ENCODE data around the gene FADS1.

DNA sequence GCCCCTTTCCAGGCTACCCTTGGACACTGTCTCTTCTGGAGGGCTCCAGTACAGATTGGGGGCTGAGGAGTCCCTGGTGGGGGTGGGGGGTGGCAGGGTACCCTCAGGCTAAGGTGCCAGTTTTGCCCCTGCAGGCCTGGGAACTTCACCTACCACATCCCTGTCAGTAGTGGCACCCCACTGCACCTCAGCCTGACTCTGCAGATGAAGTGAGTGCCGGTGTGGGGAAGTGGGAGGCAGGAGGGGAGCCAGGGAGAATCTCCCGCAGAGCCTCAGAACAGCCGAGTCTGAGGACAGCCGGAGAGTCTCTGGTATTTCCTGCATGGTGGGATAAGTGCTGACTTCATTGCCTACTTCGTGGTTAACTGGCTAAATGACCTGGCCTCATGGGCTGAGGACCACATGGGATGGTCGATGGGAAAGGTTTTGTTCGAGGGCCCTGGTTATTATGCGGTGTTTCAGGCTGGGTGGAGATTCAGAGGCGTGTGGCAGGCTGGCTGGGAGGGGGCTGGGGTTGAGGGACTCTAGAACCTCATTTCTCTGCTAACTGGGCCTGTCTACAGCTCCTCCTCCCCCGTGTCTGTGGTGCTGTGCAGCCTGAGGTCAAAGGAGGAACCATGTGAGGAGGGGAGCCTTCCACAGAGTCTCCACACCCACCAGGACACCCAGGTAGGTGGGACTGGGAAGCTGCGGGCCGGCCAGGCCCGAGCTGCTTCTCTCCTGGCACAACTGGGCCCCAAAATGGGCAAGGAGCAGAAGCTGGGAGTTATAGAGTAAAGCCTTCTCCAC, 32.9 kb downstream of the FADS1 start:
- no peak for TF ChIP-seq YY1 (IDR thresholded peaks at IDR 0.05; ENCODE audit: insufficient read depth, insufficient read length)
- TF ChIP-seq ZNF274 (IDR thresholded peaks at IDR 0.05; ENCODE audit: low read depth, low read length), result no peak
- no peak for TF ChIP-seq SUZ12 (IDR thresholded peaks at IDR 0.05; ENCODE audit: extremely low read depth, insufficient read depth, insufficient read length)
